ENCODE data around the gene KRT74.
"Not testable (repeated sequence)": the region's sequence is repeated elsewhere in the genome, so short reads cannot be mapped to it uniquely, and the experiment has no call there.

Gene KRT74

GRCh38 chr12:52602552-52602951, 28.9 kb upstream of the KRT74 start:
- no peak for DNase-seq (ENCODE audit: low spot score)

GRCh38 chr12:52601671-52602070, 28.0 kb upstream of the KRT74 start:
- no peak for DNase-seq (ENCODE audit: low spot score)

GRCh38 chr12:52600941-52601481, 27.4 kb upstream of the KRT74 start, which contains the start of gene KRT72:
Gene KRT72 (minus strand): TSS chr12:52601463. CDS start chr12:52601452, 11 bp downstream.
- DNase-seq (ENCODE audit: low spot score), result no peak

- DNase-seq (ENCODE audit: low spot score), result no peak
Measured at GRCh38 chr12:52600475-52600874, 26.8 kb upstream of the KRT74 start.

GRCh38 chr12:52600071-52600470, 26.4 kb upstream of the KRT74 start:
- DNase-seq (ENCODE audit: low spot score), result no peak

GRCh38 chr12:52598966-52599365, 25.3 kb upstream of the KRT74 start:
- no peak for DNase-seq (ENCODE audit: low spot score)

- not testable (repeated sequence) for DNase-seq (ENCODE audit: low spot score)
Measured at GRCh38 chr12:52594237-52594636, 20.6 kb upstream of the KRT74 start.

- DNase-seq (ENCODE audit: low spot score), result no peak
Measured at GRCh38 chr12:52591521-52591920, 17.9 kb upstream of the KRT74 start.

GRCh38 chr12:52590021-52590420, 16.4 kb upstream of the KRT74 start:
- no peak for DNase-seq (ENCODE audit: low spot score)

- no peak for DNase-seq (ENCODE audit: low spot score)
Measured at GRCh38 chr12:52587563-52587962, 13.9 kb upstream of the KRT74 start.

- DNase-seq (ENCODE audit: low spot score), result no peak
Measured at GRCh38 chr12:52585946-52586345, 12.3 kb upstream of the KRT74 start.

GRCh38 chr12:52585066-52585465, 11.4 kb upstream of the KRT74 start:
- no peak for DNase-seq (ENCODE audit: low spot score)

GRCh38 chr12:52584156-52584682, 10.6 kb upstream of the KRT74 start:
- DNase-seq (ENCODE audit: low spot score), result no peak

GRCh38 chr12:52582971-52583456, 9.4 kb upstream of the KRT74 start:
- peak; percentile 91 for DNase-seq (ENCODE audit: low spot score)

- no peak for DNase-seq (ENCODE audit: low spot score)
Measured at GRCh38 chr12:52582486-52582885, 8.8 kb upstream of the KRT74 start.

GRCh38 chr12:52581481-52581880, 7.8 kb upstream of the KRT74 start:
- peak; percentile 84 for DNase-seq (ENCODE audit: low spot score)

GRCh38 chr12:52581066-52581465, 7.4 kb upstream of the KRT74 start:
- no peak for DNase-seq (ENCODE audit: low spot score)

- DNase-seq (ENCODE audit: low spot score), result peak; percentile 95
Measured at GRCh38 chr12:52580496-52580895, 6.9 kb upstream of the KRT74 start.

GRCh38 chr12:52579468-52580465, 6.1 kb upstream of the KRT74 start:
- DNase-seq (ENCODE audit: low spot score), result peak; percentile 93

- peak; percentile 26 for DNase-seq (ENCODE audit: low spot score)
Measured at GRCh38 chr12:52578469-52578868, 4.8 kb upstream of the KRT74 start.

GRCh38 chr12:52577316-52577715, 3.7 kb upstream of the KRT74 start:
- no peak for DNase-seq (ENCODE audit: low spot score)

- DNase-seq (ENCODE audit: low spot score), result no peak
Measured at GRCh38 chr12:52575948-52576347, 2.3 kb upstream of the KRT74 start.

GRCh38 chr12:52575256-52575655, 1.6 kb upstream of the KRT74 start:
- DNase-seq (ENCODE audit: low spot score), result no peak

Measured in SW480 (cell line).